Mesothelial cell of epicardium (in vitro differentiated cells): ENCODE results near the gene CACNA1H. TPM values are rescaled to one million over a fixed set of nuclear protein-coding genes. Genes with fewer than 3 reads are reported as not detected.

ENCODE experiments used
- DNase-seq, 2 experiments: peaks; one replicate each; pipeline ENCODE4 v3.0.0; 2021; ENCODE audit warnings: low spot score in 2 of 2; ENCODE audit not compliant: unreplicated experiment in 2 of 2
- H3K27ac Mint-ChIP-seq: 2 replicates; pipeline ENCODE4 v1.8.0; 2021; ENCODE audit warnings: mixed read lengths
- H3K27me3 Mint-ChIP-seq: 2 replicates; pipeline ENCODE4 v1.8.0; 2021; ENCODE audit warnings: low read depth, mixed read lengths
- H3K36me3 Mint-ChIP-seq: 2 replicates; pipeline ENCODE4 v1.8.0; 2021; ENCODE audit warnings: mixed read lengths
- H3K4me1 Mint-ChIP-seq: 2 replicates; pipeline ENCODE4 v1.8.0; 2021; ENCODE audit warnings: mixed read lengths
- H3K4me3 Mint-ChIP-seq: 2 replicates; pipeline ENCODE4 v1.8.0; 2021; ENCODE audit warnings: mild to moderate bottlenecking, moderate library complexity, mixed read lengths
- H3K9me3 Mint-ChIP-seq: 2 replicates; pipeline ENCODE4 v1.8.0; 2021; ENCODE audit warnings: mixed read lengths
- CTCF ChIP-seq: fragments of 200-600 bp; sonication (generic); IDR thresholded peaks from one replicate; pipeline ENCODE4 v1.5.0; 2021; ENCODE audit warnings: antibody characterized with exemption; ENCODE audit not compliant: unreplicated experiment
- total RNA-seq: library from RNA; stranded (reverse); gene quantifications from 3 replicates; pipeline ENCODE4 v1.2.1, GENCODE V29; 2021

CACNA1H gene
- 40.8 to 49.1 TPM (median 41.8 TPM) in 3 replicates for total RNA-seq

- Mint-ChIP-seq H3K27me3 (peaks cover 34% of the 10 kb centered on the region), H3K27ac (no peak within 1 kb of the TSS), H3K4me1 (peaks cover 17% of the 10 kb centered on the region), H3K9me3 (no peaks in the 10 kb centered on the region), H3K36me3 (no peaks in the 10 kb centered on the region), H3K4me3 (peak within 1 kb of the TSS; percentile 64)
- peak; percentile 26 for TF ChIP-seq CTCF
- peak; percentile 43 to 73 for DNase-seq
Measured at GRCh38 chr16:1152651-1153259, at the start of gene CACNA1H. Gene CACNA1H, plus strand, starts transcription at chr16:1153106. Its CDS starts 632 bp downstream, at chr16:1153738.

GRCh38 chr16:1103636-1103980 lies 49.3 kb upstream of the CACNA1H start:
- Mint-ChIP-seq H3K36me3 (no peaks in the 10 kb centered on the region), H3K9me3 (no peaks in the 10 kb centered on the region), H3K4me1 (no peaks in the 10 kb centered on the region), H3K27me3 (peaks cover 32% of the 10 kb centered on the region), H3K27ac (no peak overlapping the region), H3K4me3 (peak overlapping the region; percentile 22)
- TF ChIP-seq CTCF: no peak
- DNase-seq: no peak

GRCh38 chr16:1105888-1106620 lies 46.9 kb upstream of the CACNA1H start:
- no peak overlapping the region for H3K27ac Mint-ChIP-seq
- H3K4me3 Mint-ChIP-seq: no peak overlapping the region
- peaks cover 50% of the 10 kb centered on the region for H3K27me3 Mint-ChIP-seq
- H3K4me1 Mint-ChIP-seq: peaks cover 3% of the 10 kb centered on the region
- TF ChIP-seq CTCF: peak; percentile 89
- no peaks in the 10 kb centered on the region for H3K9me3 Mint-ChIP-seq
- peak; percentile 77 to 87 for DNase-seq
- no peaks in the 10 kb centered on the region for H3K36me3 Mint-ChIP-seq

GRCh38 chr16:1106659-1107058 lies 46.2 kb upstream of the CACNA1H start:
- no peak for DNase-seq
- Mint-ChIP-seq H3K9me3 (no peaks in the 10 kb centered on the region), H3K36me3 (no peaks in the 10 kb centered on the region), H3K27ac (no peak overlapping the region), H3K27me3 (peaks cover 48% of the 10 kb centered on the region), H3K4me3 (no peak overlapping the region), H3K4me1 (peaks cover 3% of the 10 kb centered on the region)
- TF ChIP-seq CTCF: peak; percentile 11

GRCh38 chr16:1107141-1107540 lies 45.8 kb upstream of the CACNA1H start:
- Mint-ChIP-seq H3K4me3 (no peak overlapping the region), H3K4me1 (peaks cover 3% of the 10 kb centered on the region), H3K27ac (no peak overlapping the region), H3K9me3 (no peaks in the 10 kb centered on the region), H3K36me3 (no peaks in the 10 kb centered on the region), H3K27me3 (peaks cover 49% of the 10 kb centered on the region)
- DNase-seq: no peak
- TF ChIP-seq CTCF: no peak
